Measurements from ENCODE around the gene ALG9. TPM values are rescaled to one million over a fixed set of nuclear protein-coding genes. Genes with fewer than 3 reads are reported as not detected.

The ALG9 gene
- total and polyA plus RNA-seq, 2 donors (not counting 3 experiments of a cell fraction or from before 2014, with no cell fraction given), result 29.1 to 29.4 TPM

GRCh38 chr11:111759778-111760407, 111.5 kb downstream of the ALG9 start:
- no TSS peak for BruUV-seq (replicated peaks)
- no peak overlapping the region for H3K27ac ChIP-seq (ENCODE audit: insufficient read depth, low read depth, low read length)
- H4K20me1 ChIP-seq (replicated peaks; ENCODE audit: control insufficient read depth, extremely low read depth, insufficient read depth, low read length), result peaks cover 2% of the 10 kb centered on the region
- no peak for FAIRE-seq
- H3K27me3 ChIP-seq (ENCODE audit: control insufficient read depth in 2 of 2, insufficient read depth in 2 of 2, low read length in 2 of 2), result no peaks in the 10 kb centered on the region
- CTCF ChIA-PET, result interaction anchor here (0.9 to 2.8 kb wide), 7 partner anchors 8 to 157 kb away, joined by 3 to 12 read pairs (median 3); partner anchors contain the start of gene SIK2
- peak; percentile 26 for DNase-seq (ENCODE audit: low read depth, low spot score)
- no peaks in the 10 kb centered on the region for H3K9me3 ChIP-seq (replicated peaks; ENCODE audit: control insufficient read depth, insufficient read depth, low read length)
- POLR2A ChIA-PET, result no interaction called here
- no peak overlapping the region for H3K4me3 ChIP-seq (replicated peaks in 1 of 3; ENCODE audit: insufficient read depth in 1 of 3, low read depth in 1 of 3, low read length in 3 of 3)
- H3K79me2 ChIP-seq (ENCODE audit: control insufficient read depth, insufficient read depth, low read length), result peaks cover 4% of the 10 kb centered on the region
- no peaks in the 10 kb centered on the region for H3K9me1 ChIP-seq (replicated peaks; ENCODE audit: control insufficient read depth, extremely low read depth, insufficient read depth, low read length)
- peaks cover 4% of the 10 kb centered on the region for H3K4me1 ChIP-seq (ENCODE audit: control insufficient read depth, extremely low read depth, insufficient read depth, low read length)
- dilution Hi-C loops (cut with MboI; ENCODE audit: extremely low pct_ligation_motif_present, low sequenced_read_pairs), result no loop called here
- TF ChIP-seq FOS (IDR thresholded peaks at IDR 0.05; ENCODE audit: borderline replicate concordance, insufficient read depth, low read length) (no peak), CTCF (IDR thresholded peaks at IDR 0.05; ENCODE audit: extremely low read depth in 1 of 2, insufficient read depth in 1 of 2, low read depth in 1 of 2, low read length in 2 of 2) (no peak), JUN (IDR thresholded peaks at IDR 0.05; ENCODE audit: borderline replicate concordance, insufficient read depth, insufficient read length, low read depth) (peak; percentile 51)
- H3K36me3 ChIP-seq (ENCODE audit: control insufficient read depth in 2 of 2, extremely low read depth in 1 of 2, insufficient read depth in 2 of 2, low read length in 2 of 2), result peaks cover 6 to 21% of the 10 kb centered on the region in 2 experiments
- H2AFZ ChIP-seq (ENCODE audit: low read depth, low read length), result no peak overlapping the region
- no peak overlapping the region for H3K9ac ChIP-seq (replicated peaks; ENCODE audit: extremely low read depth, insufficient read depth, low read length)
- H3K4me2 ChIP-seq (ENCODE audit: insufficient read depth, low read length), result no peak overlapping the region
- intact Hi-C loops (cut with micrococcal nuclease), result no loop called here

- POLR2A ChIA-PET, result no interaction called here
- Histone ChIP-seq H3K4me1 (ENCODE audit: control insufficient read depth, extremely low read depth, insufficient read depth, low read length) (no peaks in the 10 kb centered on the region), H3K4me3 (replicated peaks in 1 of 3; ENCODE audit: insufficient read depth in 1 of 3, low read depth in 1 of 3, low read length in 3 of 3) (no peak overlapping the region), H3K79me2 (ENCODE audit: control insufficient read depth, insufficient read depth, low read length) (no peaks in the 10 kb centered on the region), H3K36me3 (ENCODE audit: control insufficient read depth in 2 of 2, extremely low read depth in 1 of 2, insufficient read depth in 2 of 2, low read length in 2 of 2) (peaks cover 6 to 22% of the 10 kb centered on the region in 2 experiments), H4K20me1 (replicated peaks; ENCODE audit: control insufficient read depth, extremely low read depth, insufficient read depth, low read length) (peaks cover 2% of the 10 kb centered on the region), H2AFZ (ENCODE audit: low read depth, low read length) (no peak overlapping the region), H3K9ac (replicated peaks; ENCODE audit: extremely low read depth, insufficient read depth, low read length) (no peak overlapping the region), H3K9me3 (replicated peaks; ENCODE audit: control insufficient read depth, insufficient read depth, low read length) (no peaks in the 10 kb centered on the region), H3K9me1 (replicated peaks; ENCODE audit: control insufficient read depth, extremely low read depth, insufficient read depth, low read length) (no peaks in the 10 kb centered on the region), H3K4me2 (ENCODE audit: insufficient read depth, low read length) (no peak overlapping the region), H3K27me3 (ENCODE audit: control insufficient read depth in 2 of 2, insufficient read depth in 2 of 2, low read length in 2 of 2) (no peaks in the 10 kb centered on the region), H3K27ac (ENCODE audit: insufficient read depth, low read depth, low read length) (no peak overlapping the region)
- TF ChIP-seq GATA2 (IDR thresholded peaks at IDR 0.05; ENCODE audit: insufficient read depth, insufficient read length, low read depth, low read length) (no peak), FOS (IDR thresholded peaks at IDR 0.05; ENCODE audit: borderline replicate concordance, insufficient read depth, low read length) (no peak)
- CTCF ChIA-PET, result interaction anchor here (1.1 to 2.8 kb wide), 6 partner anchors 9 to 157 kb away, joined by 3 to 12 read pairs (median 3); partner anchors contain the start of gene SIK2
- intact Hi-C loops (cut with micrococcal nuclease) (no loop called here), dilution Hi-C loops (cut with MboI; ENCODE audit: extremely low pct_ligation_motif_present, low sequenced_read_pairs) (no loop called here)
- no peak for FAIRE-seq
- DNase-seq (ENCODE audit: low read depth, low spot score), result peak; percentile 20
- TSS peak; percentile 8 for BruUV-seq (replicated peaks)
Observed at GRCh38 chr11:111759376-111759775, 112.0 kb downstream of the ALG9 start.

Data from endothelial cell of umbilical vein (primary cell).